CD4-positive, alpha-beta T cell treated with Interferon alpha-2 for 1 hour (primary cell): ENCODE data around the gene WNT3A.

Experiments
- DNase-seq, 2 donors: peaks; one replicate each; pipeline ENCODE4 v3.0.0-alpha.2; 2020 to 2022

WNT3A gene

DNA sequence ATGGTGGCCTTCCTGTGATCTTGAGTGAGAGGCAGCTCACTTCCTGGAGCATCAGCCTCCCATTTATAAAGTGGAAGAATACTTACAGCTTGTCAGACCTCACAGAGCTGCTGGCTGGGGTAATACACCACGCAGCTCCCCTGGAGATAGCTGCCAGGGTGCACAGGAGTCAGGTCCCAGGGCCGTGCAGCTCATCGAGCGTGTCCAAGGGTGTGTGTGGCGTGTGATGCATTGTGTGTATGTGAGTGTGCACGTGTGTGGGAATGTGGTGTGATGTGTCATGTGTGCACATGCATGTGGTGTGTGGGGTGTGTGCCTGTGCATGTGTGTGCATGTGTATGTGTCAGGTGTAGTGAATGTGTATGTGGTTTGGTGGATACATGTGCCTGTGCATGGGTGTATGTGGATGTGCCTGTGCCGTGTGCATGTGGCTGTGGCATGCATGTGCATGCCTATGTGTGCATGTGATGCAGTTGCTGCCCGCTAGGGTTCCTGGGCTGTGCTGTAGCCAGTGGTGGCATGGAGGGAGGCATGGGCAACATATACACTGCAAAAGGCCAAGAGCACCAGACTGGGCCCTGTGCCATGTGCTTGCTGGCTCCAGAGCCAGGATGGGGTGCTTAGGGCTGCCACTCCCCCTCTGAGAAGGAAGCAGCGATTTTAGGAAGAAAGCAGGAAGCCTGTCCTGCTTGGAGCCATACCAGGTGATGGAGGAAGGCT lies 24.6 kb downstream of the WNT3A start:
- no peak for DNase-seq

DNA sequence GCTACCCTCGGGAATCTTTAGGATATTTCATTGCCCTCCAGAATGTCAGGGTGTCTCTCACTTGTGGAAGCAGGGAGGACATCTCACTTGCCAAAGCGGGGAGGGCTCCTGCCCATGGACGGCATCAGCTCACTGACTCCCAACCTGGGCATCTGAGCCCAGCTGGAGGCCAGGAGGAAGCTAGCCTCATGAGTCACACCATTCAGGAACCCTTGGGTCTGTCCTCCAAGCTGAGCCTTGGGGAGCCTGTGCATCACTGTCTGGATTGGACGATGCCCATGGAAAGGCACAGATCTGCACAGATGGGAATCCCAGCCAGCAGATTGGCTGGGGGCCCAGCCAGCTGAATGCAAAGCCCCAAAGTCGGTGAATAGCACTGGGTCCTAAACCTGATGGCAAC lies 25.2 kb downstream of the WNT3A start:
- DNase-seq, result no peak

DNA sequence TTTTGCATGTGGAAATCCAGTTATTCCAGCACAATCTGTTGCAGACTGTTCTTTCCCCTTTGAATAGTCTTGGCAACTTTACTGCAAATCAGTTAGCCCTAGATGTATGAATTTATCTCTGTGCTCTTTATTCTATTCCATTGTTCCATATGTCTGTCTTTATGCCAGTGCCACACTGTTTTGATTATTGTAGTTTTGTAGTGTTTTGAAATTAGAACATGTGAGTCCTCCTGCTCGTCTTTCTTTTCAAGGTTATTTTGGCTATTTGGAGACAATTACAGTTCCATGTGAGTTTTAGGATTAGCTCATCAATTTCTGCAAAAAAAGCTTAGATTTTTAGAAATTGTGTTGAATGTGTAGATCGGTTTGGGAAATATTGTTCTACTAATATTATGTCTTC lies 26.6 kb downstream of the WNT3A start:
- DNase-seq, result no peak

DNA sequence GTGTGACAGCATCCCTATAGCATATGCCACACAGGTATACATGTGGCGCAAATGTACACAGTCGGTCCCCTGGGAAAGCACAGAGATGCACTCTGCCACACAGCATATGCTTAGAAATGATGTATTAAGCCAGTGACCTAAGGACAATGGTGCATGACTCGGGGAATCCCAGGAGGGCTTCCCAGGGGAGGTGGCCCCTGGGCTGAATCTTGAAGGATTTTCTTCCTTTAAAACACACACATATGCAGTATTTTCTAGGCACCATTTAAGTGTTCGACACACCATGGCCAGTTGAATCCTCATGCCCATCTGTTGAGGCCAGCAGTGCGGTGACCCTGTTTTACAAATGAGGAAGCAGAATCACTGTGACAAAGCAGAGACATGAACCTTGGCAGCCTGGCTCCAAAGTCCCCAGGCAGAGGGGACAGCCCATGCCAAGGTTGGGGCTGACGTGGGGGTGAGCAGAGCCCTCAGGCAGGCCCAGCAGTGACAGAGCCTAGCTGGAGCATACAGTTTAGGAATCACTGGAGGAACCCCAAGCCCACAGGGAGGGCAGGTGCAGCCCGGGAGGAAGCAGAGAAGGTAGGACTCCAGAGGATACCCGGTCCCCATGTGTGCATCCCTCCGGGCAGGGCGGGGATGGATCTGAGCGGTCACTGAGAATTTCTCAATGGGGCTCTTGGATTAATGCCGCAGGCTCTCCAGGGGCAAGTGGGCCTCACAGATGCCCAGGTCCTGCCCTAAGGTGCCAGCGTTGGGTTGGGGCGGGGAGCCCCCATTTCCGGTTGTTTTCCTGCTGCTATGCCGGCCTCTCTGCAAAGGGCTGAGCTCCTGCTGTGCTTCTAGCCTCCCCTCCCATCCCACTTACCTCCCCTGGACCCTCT lies 28.4 kb downstream of the WNT3A start:
- DNase-seq, result no peak

DNA sequence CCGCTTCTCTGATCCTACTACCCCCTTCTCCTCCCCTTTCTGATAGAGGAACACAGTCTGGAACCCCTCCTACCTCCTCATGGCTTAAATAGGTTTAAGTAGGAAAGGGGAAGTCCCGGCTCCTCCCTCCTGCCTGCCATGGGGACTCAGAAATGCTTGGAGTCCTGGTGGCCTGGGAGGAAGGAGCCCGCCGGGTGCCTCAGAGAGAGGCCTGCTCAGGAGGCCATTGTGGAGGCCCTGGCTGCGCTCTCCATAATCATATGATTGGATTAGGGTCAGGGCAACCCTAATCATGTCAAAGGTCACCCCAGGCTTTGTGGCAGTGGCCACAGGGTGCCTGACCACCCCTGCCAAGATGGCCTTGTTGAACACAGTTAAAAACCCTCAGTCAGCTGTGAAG lies 29.0 kb downstream of the WNT3A start:
- DNase-seq, result no peak

DNA sequence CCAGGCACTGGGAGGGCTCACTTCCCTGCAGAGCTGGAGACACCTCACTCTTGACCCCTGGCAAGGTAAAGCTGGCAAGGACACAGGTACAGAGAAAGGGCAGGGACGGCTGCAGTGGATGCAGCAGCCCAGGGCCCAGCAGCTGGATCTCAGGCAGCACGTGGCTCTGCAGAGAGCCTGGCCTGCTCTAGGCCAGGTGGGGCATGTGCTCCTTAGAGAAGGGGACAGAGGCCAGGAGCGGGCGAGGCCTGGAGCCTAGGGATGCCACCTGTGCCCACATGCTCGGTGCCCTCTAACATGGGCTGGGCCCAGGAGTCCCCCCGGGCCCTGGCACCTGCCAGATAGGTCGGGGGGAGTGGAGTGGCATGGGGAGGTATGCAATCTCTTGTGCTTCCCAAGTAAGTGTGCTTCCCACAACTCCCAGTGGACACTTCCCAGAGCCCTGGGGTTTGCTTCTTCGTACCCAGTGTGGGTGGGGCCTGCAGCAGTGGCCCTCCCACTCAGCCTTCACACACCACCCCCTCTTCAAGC lies 30.0 kb downstream of the WNT3A start:
- no peak for DNase-seq

DNA sequence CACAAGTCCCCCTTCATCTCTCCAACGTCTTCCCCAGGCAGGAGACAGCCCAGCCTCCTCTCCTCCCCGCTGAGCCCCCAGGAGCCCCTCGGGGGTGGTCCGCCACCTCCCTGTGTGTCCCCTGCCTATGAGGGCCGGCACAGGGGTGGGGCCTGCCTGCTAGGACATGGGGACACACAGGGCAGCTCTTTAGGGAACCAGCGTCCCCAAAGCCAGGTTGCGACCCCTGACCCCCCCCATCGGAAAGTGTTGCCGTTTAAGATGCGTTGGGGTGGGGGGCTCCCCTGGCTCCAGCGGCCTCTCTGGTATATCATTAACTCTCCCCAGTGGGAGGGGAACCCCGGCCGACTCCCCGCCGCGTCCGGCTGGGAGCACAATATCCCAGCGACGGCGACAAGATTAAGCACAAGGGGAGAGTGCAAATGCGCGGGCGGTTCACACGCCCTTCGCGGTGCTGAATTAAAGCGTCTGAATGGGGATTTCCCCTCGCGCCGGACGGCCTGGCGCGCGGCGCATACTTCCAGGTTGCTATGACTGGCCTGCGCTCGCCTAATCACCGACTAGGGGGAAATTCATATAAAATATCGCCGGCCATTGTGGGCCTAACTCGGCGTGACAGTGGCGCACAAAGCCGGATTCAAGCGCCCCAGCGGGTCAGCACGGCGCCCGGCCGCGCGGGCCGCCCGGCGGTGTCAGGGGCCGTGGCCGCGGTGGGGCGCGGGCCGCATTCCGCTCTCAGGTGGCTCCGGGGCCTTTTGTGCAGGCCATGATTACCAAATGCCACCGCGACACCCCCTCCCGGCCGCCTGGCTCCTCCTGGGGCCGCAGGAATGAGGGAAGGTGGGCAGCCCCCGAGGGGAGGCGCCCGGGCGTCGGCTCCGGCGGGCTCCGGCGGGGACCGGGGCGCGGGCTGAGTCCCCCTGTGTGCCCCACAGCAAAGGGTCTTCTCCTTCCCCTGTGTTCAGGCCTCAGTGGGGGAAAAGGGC lies 30.9 kb downstream of the WNT3A start:
- DNase-seq, result peak in 1 of 2 donors; percentile 8

DNA sequence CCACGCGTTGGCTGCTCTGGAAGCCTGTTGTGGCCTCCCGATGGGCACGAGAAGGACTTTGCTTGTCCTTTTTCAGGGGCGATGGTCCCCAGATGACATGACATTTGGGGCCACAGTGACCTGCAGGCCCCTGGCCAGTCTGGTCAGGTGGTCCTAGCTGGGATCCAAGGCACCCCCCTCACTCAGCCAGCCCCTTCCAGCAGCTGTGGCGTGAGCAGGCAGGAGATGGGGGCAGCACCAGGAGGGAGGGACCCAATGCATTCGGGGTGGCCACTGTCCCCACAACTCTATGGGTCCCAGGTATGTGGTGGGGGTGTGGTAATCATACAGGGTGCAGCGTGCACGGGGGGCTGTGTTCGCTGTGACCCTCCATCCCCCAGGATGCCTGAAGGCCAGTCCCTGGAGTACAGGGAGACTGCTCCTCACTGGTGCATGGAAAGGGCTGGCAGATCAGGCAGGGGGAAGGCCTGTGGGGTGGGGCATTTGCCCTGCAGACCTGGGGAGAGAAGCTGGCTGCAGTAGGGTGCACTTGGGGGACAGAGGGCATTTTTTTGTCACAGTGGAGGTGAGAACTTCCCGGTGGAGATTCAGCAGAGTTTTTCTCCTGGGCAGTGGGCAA lies 31.7 kb downstream of the WNT3A start:
- DNase-seq, result no peak

DNA sequence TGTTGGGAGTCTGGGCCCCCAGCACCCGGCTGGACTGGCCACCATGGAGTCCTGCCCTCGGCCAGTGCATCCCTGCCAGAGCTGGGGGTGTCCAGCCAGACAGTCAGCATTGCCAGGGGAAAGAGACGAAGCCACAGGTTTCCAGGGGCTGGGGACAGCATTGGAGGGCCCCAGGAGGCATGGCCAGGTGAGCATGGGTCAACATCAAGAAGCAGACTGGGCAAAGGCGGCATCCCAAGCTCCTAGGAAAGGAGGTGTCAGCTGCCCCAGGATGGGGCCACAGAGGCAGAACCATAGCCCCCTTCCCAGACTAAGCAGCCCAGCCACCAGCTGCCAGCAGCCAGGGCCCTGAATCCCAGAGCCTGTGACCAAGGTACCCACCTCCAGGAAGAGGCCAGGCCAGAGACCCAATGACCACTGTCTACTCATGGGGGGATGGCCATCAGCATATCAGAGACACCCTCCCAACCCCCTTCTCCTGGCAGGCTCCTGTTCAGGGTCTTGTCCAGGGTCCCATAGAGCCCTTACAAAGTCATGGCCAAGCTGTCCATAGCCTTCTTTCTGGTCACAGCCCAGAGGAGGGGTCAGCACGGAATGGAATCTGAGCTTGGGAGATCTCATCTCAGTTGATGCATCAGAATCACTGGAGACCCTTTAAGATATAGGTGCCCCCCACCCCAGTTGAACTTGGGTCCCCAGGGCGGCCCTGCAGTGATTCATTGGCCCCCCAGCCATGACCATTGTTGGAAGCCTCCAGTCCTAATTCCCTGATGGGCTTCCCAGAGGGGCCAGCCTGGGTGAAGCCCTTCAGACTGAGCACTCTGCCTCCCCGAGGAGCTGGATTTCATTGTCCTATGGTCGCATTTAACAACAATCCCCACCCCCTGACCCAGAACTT lies 32.5 kb downstream of the WNT3A start:
- no peak for DNase-seq

DNA sequence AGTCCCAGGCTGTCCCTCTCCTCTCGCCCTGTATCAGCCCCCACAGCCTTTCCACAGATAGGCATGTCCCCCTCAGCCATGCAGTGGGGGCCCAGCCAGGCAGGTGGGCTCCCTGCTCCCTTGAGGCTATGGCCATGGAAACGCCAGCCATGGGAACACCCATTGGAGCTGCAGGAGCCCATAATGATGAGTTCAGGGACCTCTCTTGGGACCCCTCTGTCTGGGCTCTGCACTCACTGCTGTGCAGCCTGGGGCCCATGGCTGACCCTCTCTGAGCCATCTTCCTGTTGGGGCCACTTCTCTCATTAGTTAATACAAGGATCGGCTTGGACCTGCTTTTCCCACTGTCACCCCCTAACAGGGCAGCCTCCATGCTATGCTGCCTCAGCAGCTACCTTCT lies 33.2 kb downstream of the WNT3A start:
- DNase-seq, result no peak

DNA sequence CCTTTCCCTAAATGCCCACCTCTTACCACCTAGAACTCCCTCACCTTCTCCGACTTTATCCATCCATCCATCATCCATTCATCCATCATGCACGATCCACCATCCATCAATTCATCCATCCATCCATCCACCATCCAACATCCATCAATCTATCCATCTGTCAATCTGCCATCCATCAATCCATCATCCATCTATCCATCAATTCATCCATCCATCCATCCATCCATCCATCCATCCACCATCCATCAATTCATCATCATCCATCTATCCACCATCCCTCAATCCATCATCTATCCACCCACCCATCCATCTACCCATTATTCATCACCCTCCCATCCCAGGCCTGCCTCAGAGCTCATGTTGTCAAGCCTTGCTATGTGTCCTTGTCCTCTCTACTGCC lies 34.5 kb downstream of the WNT3A start:
- no peak for DNase-seq

DNA sequence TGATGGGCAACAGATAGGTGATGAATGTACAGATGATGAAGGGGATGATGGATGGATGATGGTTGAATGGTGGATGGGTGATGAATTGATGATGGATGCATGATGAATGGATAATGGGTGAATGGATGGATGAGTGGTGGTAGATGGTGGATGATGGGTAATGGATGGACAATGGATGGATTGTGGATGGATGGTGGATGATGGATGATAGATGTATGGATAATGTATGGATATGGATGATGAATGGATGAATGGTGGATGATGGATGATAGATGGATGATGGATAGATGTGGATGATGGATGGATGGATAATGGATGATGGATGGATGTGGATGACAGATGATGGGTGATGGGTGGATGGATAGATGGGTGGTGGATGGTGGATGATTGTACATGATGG lies 35.7 kb downstream of the WNT3A start:
- DNase-seq, result no peak

DNA sequence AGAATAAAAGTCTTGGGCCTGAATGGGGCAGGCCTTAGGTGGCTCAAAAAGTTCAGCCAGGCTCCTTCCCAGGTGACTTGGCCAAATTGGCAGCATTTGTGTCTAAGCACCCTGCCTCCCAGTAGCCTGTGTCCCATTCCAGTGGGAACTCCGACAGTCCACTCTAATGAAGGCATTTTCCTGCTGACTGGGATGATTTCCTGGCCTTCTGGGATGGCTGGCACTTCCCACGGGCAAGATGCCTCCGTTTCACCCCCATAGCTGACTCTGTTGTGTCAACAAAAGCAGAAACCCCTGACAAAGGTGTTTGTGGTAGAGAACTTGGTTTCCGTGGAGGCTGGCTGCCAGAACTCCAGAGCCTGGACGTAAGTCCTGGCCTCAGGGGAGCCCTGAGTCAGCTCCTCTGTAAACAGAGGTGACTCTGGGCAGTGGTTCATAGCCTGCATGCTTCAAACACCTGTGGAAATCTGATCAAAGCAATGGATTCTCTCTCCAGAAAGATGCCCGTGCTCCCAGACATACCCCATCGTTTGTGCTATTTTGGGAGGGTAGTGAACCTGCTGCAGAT lies 36.6 kb downstream of the WNT3A start:
- DNase-seq, result no peak

DNA sequence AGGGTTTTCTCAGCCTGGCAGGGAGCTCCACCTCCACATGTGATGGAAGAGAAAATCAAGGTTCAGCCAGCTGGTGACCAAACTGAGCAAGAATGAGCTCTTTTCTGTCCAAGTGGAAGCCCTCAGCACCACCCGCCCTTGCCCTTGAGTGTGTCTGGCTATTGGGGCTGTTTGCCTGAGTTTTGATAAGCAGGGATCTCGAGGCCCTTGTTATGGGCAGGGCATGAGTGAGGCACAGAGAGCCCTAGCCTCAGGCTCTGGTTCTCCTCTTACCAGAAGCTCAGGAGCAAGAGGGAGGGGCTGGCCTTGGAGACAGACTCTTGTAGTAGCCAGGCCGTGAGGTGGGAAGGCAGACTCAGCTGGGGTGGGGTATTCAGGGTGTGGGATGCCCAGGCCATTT lies 38.2 kb downstream of the WNT3A start:
- no peak for DNase-seq

DNA sequence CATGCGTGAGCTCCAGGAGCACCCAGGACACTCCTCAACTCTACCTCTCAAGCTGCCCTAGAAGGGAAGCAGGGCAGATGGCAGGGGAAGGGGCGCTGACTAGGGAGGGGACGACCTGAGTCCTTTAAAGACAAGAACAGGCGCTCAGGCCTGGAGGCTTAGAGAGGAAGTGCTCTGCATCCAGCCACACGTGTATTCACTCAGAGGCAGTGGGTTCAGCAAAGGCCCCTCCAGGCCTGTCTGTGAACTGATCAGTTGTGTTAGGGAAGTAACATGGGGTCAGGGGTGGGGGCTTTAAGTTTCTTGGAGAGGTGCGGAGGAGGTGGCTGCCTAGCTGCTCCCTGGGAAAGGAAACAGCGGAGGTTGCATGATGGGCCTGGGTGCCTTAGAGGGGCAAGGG lies 38.6 kb downstream of the WNT3A start:
- DNase-seq, result no peak

DNA sequence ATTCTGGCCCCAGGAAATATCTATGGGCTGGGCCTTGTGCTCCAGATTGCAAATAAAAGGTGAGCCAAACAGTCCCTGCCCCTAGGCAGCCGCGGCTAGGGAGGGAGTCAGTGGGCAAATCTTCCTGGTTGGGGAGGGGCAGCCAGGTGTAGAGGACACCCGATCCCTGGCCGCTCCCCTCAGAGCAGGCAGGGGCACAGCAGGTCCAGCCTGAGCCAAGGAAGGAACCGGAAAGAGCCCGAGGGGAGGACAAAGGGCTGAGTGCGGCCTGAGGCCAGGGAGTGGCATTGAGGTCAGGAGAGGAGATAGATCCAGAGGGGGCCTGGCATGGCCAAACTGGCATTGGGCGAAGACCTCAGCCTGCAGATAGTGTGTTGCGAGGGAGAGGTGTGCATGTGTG lies 39.1 kb downstream of the WNT3A start:
- DNase-seq, result no peak

DNA sequence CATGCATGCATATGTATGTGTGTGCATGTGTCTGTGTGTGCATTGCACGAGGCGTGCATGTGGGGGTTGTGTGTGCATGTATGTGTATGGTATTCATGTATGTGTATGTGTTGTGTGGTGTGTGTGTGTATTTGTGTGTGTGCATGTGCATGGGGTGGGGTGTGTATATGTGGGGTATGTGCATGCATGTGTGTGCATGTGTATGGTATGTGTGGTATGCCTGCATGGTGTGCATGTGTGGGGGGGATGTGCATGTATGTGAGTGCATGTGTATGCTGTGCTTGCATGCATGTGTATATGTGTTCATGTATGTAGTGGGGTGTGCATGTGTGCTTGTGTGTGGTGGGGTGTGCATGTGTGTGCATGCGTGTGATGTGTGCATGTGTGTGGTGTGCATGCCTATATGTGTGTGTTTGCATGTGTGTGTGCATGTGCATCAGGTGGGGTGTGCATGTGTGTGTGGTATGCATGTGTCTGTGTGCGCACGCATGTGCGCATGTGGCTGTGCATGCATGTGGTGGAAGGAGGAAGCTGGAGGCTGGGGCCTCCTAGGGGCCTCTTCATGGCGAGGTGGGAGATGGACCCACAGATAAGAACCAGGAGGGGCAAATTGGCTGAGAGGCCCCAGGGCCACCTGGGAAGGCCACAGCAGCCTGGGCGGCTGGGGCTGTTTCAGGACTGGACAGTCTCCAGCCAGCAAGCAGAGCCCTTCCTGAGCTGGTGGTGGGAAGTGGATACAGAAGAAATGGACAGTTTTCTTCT lies 39.8 kb downstream of the WNT3A start:
- DNase-seq, result no peak

DNA sequence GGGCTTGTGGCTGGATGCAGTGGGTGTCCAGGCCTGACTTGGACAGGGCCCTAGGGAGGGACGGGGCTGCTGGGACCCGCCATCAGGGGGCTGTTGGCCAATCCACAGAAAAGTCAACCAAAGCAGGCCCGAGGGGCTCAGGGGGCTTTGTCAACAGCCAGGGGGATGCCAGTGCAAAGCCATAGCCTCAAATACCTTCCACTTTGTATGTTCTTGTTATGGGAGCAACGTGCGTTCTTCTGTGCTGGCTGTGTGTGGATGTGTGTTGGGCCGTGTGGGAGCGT lies 40.3 kb downstream of the WNT3A start:
- DNase-seq, result no peak

DNA sequence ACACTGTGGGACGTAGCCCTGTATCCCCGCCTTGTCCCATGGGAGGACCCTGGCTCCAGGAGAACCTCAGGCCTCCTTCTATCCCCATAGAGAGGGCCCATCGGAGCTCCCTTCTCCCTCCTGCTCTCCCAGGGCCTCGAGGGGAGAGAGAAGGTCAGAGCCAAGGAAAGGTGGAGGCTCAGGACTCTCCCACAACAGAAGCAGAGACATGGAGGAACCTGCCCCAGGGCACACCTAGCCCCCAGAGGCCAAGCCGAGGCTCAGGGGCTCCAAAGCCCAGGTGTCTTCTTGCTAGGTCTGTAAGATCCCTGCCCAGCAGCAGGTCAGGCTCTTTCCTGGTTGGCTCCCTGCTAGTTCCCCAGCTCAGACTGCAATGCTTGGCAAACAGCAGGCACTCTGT lies 41.3 kb downstream of the WNT3A start:
- DNase-seq, result no peak

DNA sequence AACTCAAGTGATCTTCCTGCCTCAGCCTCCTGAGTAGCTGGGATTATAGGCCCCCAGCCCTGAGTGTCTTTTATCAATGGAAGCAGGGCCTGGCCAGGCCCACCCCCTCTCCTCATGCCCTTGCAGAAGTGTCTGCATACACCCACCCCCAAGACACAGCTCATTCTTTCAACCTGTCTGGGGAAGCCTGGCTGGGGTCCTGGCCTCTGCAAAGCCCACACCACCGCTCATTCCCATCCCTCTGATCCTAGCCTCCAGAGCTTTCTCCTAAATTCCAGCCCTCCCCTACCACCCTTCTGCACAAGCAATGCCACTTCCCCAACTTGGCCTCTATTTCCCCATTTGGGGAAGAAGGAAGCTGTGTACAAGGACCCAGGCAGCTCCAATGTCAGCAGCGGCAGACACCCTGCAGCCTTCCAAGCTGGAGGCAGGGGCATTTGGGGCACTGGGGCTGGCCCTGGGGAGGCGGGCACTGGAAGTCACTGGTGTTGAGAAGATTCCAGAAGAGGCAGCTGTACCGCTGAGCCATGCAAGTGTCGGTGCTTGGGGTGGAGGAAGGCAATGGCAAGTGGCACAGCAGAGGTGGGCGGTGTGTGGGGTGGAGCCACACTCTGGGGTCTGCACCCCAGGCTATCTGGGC lies 42.0 kb downstream of the WNT3A start:
- DNase-seq, result no peak
